Renal pelvis (tissue), 3 donors: ENCODE data around the gene BLOC1S5. TPM values are rescaled to one million over a fixed set of nuclear protein-coding genes. Genes with fewer than 3 reads are reported as not detected.

Experiments used
- polyA plus RNA-seq, 3 donors: library from polyadenylated mRNA; unstranded; fragments of 120-200 nt; gene quantifications; one replicate each; pipeline ENCODE4 v1.2.1, GENCODE V29; 2013; ENCODE audit not compliant: insufficient read length in 3 of 3

The BLOC1S5 gene
- polyA plus RNA-seq, 3 donors: 27.1 to 36.4 (median 35.2) TPM

Other genes with a start within 250 kb of the BLOC1S5 start
- 100 to 1,000 TPM in 1 of 3 donors, 10 to 100 TPM in 2; 94.2 to 122 (median 97.1) TPM for gene TXNDC5, start 153.6 kb downstream of the BLOC1S5 start, polyA plus RNA-seq
- gene EEF1E1, start 38.2 kb upstream of the BLOC1S5 start, polyA plus RNA-seq: 10 to 100 TPM; 52.1 to 55.8 (median 52.6) TPM